Ovary (tissue), 3 donors: ENCODE data around the gene TET2.

ENCODE experiments used
- EP300 ChIP-seq: sonication (generic); formaldehyde crosslinking; IDR thresholded peaks from one replicate; pipeline ENCODE4 v1.6.1; 2017; ENCODE audit warnings: antibody characterized with exemption
- TF ChIP-seq, protein P1 (sequence below), 3 donors: fragments of 450-650 bp in 2 of 3; fragments of 200-600 bp in 1 of 3; IDR thresholded peaks; one replicate each; pipeline versions ENCODE4 v1.5.1 to v1.8.0; 2016 to 2022; ENCODE audit warnings: antibody characterized with exemption in 3 of 3, mild to moderate bottlenecking in 1 of 3
- donor health status: DM: no; HTN: no; CAD: no.

GRCh38 chr4:105236202-105236915, 89.7 kb downstream of the TET2 start:
- TF ChIP-seq, protein P1, sequence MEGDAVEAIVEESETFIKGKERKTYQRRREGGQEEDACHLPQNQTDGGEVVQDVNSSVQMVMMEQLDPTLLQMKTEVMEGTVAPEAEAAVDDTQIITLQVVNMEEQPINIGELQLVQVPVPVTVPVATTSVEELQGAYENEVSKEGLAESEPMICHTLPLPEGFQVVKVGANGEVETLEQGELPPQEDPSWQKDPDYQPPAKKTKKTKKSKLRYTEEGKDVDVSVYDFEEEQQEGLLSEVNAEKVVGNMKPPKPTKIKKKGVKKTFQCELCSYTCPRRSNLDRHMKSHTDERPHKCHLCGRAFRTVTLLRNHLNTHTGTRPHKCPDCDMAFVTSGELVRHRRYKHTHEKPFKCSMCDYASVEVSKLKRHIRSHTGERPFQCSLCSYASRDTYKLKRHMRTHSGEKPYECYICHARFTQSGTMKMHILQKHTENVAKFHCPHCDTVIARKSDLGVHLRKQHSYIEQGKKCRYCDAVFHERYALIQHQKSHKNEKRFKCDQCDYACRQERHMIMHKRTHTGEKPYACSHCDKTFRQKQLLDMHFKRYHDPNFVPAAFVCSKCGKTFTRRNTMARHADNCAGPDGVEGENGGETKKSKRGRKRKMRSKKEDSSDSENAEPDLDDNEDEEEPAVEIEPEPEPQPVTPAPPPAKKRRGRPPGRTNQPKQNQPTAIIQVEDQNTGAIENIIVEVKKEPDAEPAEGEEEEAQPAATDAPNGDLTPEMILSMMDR (IDR thresholded peaks at IDR 0.05) = no peak
- no peak for TF ChIP-seq EP300
